Smooth muscle cell (in vitro differentiated cells): ENCODE results near the gene CHST1. TPM values are rescaled to one million over a fixed set of nuclear protein-coding genes. Genes with fewer than 3 reads are reported as not detected.

Source experiments
- DNase-seq: peaks from one replicate; lab custom pipeline; 2025; ENCODE audit not compliant: unreplicated experiment; lab: John Stamatoyannopoulos, UW
- H2AFZ ChIP-seq: fragments of 200-600 bp; sonication (generic); 2 replicates; pipeline ENCODE4 v1.6.0; 2016; ENCODE audit warnings: antibody characterized with exemption, low read depth, mild to moderate bottlenecking
- H3F3A ChIP-seq: fragments of 200-600 bp; sonication (generic); 2 replicates; pipeline ENCODE4 v1.6.0; 2017; ENCODE audit warnings: antibody characterized with exemption, low read depth
- H3K27ac ChIP-seq: fragments of 200-600 bp; sonication (generic); 2 replicates; pipeline ENCODE4 v1.5.1; 2016; ENCODE audit warnings: low read depth, mild to moderate bottlenecking
- H3K27me3 ChIP-seq: fragments of 200-600 bp; sonication (generic); 2 replicates; pipeline ENCODE4 v1.6.1; 2016; ENCODE audit warnings: low read depth, mild to moderate bottlenecking
- H3K36me3 ChIP-seq: fragments of 200-600 bp; sonication (generic); 2 replicates; pipeline ENCODE4 v1.5.1; 2016; ENCODE audit warnings: low read depth
- H3K4me1 ChIP-seq: fragments of 200-600 bp; sonication (generic); 2 replicates; pipeline ENCODE4 v1.5.1; 2016; ENCODE audit warnings: low read depth
- H3K4me2 ChIP-seq: fragments of 200-600 bp; sonication (generic); 2 replicates; pipeline ENCODE4 v1.6.0; 2016; ENCODE audit warnings: mild to moderate bottlenecking
- H3K4me3 ChIP-seq: fragments of 200-600 bp; sonication (generic); 2 replicates; pipeline ENCODE4 v1.5.1; 2016; ENCODE audit warnings: mild to moderate bottlenecking
- H3K79me2 ChIP-seq: fragments of 200-600 bp; sonication (generic); 2 replicates; pipeline ENCODE4 v1.6.0; 2016; ENCODE audit warnings: low read depth, mild to moderate bottlenecking
- H3K9ac ChIP-seq: fragments of 200-600 bp; sonication (generic); 2 replicates; pipeline ENCODE4 v1.6.0; 2016; ENCODE audit warnings: low read depth
- H3K9me3 ChIP-seq: fragments of 200-600 bp; sonication (generic); replicated peaks from 2 replicates; pipeline ENCODE4 v1.5.1; 2016; ENCODE audit warnings: low read depth
- H4K20me1 ChIP-seq: fragments of 200-600 bp; sonication (generic); 2 replicates; pipeline ENCODE4 v1.6.0; 2016; ENCODE audit warnings: low read depth
- WGBS: methylation state at CpG from one replicate; pipeline ENCODE4 v1.1.7; 2016; ENCODE audit warnings: low lambda C conversion rate; 5-methylcytosine and 5-hydroxymethylcytosine counted together
- polyA plus RNA-seq: library from polyadenylated mRNA; unstranded; fragments of >200 nt; fragmentation: Nextera tagmentation; extraction: Ambion mirVana; gene quantifications from 2 replicates; pipeline ENCODE4 v1.2.1, GENCODE V29; 2016
- total RNA-seq: library from RNA; depleted of rRNA; stranded (reverse); fragments of >200 nt; gene quantifications from 2 replicates; pipeline ENCODE4 v1.2.3, GENCODE V29; 2014
- TF ChIP-seq, protein P1 (sequence below): fragments of 200-600 bp; sonication (generic); IDR thresholded peaks from 2 replicates; pipeline ENCODE4 v1.5.1; 2017; ENCODE audit warnings: borderline replicate concordance, mild to moderate bottlenecking, antibody characterized with exemption; ENCODE audit not compliant: insufficient read depth, poor library complexity, severe bottlenecking

CHST1 gene
- total and polyA plus RNA-seq, 2 experiments from 2014 or later = 3.8 to 15.9 TPM

DNA sequence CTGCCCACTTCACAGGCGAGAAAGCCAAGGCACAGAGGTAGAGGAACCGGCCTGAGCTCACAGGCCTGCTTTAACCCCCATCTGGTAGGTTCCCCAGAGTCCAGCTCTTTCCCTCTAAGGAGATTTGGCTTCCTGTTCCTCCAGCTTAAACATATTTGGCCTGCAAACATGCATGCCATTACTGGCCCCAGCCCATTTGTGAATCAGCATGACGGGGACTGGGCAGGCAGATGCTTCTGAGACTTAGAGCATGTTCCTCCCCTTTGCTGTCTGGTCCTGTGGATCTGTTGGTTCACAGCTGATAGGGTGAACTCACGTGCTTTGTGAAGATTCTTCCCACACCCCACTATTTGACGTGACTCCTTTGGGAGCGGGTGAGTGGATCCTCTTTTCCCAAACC is 12.6 kb downstream of the CHST1 start:
- no peak overlapping the region for H3K4me3 ChIP-seq
- no peaks in the 10 kb centered on the region for H3K9me3 ChIP-seq
- H3K27me3 ChIP-seq = no peaks in the 10 kb centered on the region
- peaks cover 7% of the 10 kb centered on the region for H3K4me1 ChIP-seq
- H4K20me1 ChIP-seq = no peaks in the 10 kb centered on the region
- H3K36me3 ChIP-seq = no peaks in the 10 kb centered on the region
- no peak overlapping the region for H3K9ac ChIP-seq
- TF ChIP-seq, protein P1, sequence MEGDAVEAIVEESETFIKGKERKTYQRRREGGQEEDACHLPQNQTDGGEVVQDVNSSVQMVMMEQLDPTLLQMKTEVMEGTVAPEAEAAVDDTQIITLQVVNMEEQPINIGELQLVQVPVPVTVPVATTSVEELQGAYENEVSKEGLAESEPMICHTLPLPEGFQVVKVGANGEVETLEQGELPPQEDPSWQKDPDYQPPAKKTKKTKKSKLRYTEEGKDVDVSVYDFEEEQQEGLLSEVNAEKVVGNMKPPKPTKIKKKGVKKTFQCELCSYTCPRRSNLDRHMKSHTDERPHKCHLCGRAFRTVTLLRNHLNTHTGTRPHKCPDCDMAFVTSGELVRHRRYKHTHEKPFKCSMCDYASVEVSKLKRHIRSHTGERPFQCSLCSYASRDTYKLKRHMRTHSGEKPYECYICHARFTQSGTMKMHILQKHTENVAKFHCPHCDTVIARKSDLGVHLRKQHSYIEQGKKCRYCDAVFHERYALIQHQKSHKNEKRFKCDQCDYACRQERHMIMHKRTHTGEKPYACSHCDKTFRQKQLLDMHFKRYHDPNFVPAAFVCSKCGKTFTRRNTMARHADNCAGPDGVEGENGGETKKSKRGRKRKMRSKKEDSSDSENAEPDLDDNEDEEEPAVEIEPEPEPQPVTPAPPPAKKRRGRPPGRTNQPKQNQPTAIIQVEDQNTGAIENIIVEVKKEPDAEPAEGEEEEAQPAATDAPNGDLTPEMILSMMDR = no peak
- no peaks in the 10 kb centered on the region for H3F3A ChIP-seq
- no peak overlapping the region for H2AFZ ChIP-seq
- no peaks in the 10 kb centered on the region for H3K79me2 ChIP-seq
- no peak overlapping the region for H3K4me2 ChIP-seq
- no peak for DNase-seq
- H3K27ac ChIP-seq = no peak overlapping the region
- 75% methylated on average over 6 of the region's 6 CpGs for WGBS

DNA sequence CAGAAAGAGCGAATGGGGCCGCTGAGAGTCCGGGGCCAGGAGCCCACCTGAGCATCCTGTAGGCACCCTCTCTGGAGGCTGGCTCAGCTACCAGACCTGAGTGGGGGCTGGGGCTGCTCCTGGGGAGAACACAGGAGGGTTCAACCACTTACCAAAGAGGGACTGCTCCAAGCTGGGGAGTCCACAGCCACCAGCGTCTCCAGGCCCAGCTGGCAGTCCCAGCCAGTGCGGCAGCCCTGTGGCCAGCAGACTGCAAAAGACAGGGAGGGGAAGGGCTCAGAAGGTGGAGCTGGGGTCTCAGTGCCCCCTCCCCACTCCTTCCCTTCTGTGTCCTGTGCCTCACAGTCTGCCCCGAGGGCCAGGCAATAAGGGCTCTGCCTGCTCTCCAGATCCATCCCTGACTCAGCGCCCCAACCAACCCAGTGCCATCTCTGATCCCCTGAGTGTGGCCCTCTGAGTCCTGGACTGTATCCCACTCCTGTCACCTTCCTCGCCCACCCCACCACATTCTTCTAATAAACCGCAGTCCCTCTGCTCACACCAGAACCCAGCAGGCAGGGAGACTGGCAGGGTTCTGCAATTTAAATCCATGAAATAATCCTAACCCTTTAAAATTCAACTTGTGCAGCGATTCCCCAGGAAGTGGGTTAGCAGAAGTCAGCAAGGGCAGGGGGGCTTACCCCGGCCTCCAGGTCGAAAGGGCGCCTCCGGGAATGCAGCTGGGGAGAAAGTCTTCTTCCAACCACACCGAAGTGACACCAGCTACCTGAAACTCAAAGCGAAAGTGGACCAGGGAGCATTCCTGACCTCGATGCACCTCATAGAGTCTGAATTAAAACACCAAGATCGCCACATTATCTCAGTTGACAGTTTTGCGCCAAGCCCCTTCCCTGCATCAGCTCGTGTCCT is 13.3 kb downstream of the CHST1 start:
- Histone ChIP-seq H3K4me1 (peaks cover 10% of the 10 kb centered on the region), H3K36me3 (no peaks in the 10 kb centered on the region), H3K9ac (no peak overlapping the region), H3K79me2 (no peaks in the 10 kb centered on the region), H3F3A (no peaks in the 10 kb centered on the region), H3K4me3 (no peak overlapping the region), H2AFZ (no peak overlapping the region), H4K20me1 (no peaks in the 10 kb centered on the region), H3K27ac (no peak overlapping the region), H3K27me3 (no peaks in the 10 kb centered on the region), H3K4me2 (no peak overlapping the region), H3K9me3 (no peaks in the 10 kb centered on the region)
- TF ChIP-seq, protein P1 = no peak
- 82% methylated on average over 19 of the region's 20 CpGs for WGBS
- DNase-seq = no peak

DNA sequence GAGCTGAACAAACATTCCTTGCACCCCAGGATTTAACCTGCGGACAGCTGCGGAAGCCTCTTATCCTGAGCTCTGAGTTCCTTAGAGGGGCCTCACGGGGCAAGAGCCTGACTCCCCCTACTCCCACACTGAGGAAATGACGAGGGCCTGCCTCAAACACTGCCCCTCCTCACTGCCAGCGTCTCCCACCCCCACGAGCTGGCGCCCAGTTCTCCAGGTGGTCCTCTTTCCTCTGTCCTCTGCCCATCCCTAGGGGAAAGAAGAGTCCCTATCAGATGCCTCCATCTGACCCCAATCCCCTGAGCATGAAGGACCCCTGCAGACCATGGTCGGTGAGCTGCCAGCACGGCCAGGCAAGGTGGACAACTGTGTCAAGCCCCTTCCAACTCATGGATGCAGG is 14.3 kb downstream of the CHST1 start:
- Histone ChIP-seq H4K20me1 (no peaks in the 10 kb centered on the region), H3K4me1 (peaks cover 10% of the 10 kb centered on the region), H3K27ac (no peak overlapping the region), H3K4me3 (no peak overlapping the region), H2AFZ (no peak overlapping the region), H3K79me2 (no peaks in the 10 kb centered on the region), H3K27me3 (no peaks in the 10 kb centered on the region), H3K9ac (no peak overlapping the region), H3F3A (no peaks in the 10 kb centered on the region), H3K36me3 (no peaks in the 10 kb centered on the region), H3K4me2 (no peak overlapping the region), H3K9me3 (no peaks in the 10 kb centered on the region)
- no peak for DNase-seq
- WGBS = 90% methylated on average over 9 of the region's 9 CpGs
- TF ChIP-seq, protein P1 = no peak
